HFF-Myc (cell line): ENCODE measurements around the gene CNTROB.

Experiments used
- DNase-seq: peaks from one replicate; pipeline ENCODE4 v3.0.0-alpha.2; 2011; ENCODE audit warnings: low read depth; ENCODE audit errors: extremely low read depth
- H3K4me3 ChIP-seq: replicated peaks from 2 replicates; pipeline ENCODE4 v1.5.1; 2011; ENCODE audit warnings: low read depth, mild to moderate bottlenecking, control low read depth, low read length
- CTCF ChIP-seq: IDR thresholded peaks from 2 replicates; pipeline ENCODE4 v1.5.1; 2012; ENCODE audit warnings: mild to moderate bottlenecking, low read depth, low read length, control low read depth; ENCODE audit errors: missing control alignments

CNTROB gene

GRCh38 chr17:7984904-7985303, 52.9 kb downstream of the CNTROB start:
- no peak for TF ChIP-seq CTCF
- DNase-seq = no peak
- H3K4me3 ChIP-seq = no peak overlapping the region

GRCh38 chr17:7987112-7987893, 55.3 kb downstream of the CNTROB start:
- no peak overlapping the region for H3K4me3 ChIP-seq
- no peak for DNase-seq
- TF ChIP-seq CTCF = no peak

- DNase-seq = peak; percentile 90
- peak; percentile 46 for TF ChIP-seq CTCF
- no peak overlapping the region for H3K4me3 ChIP-seq
These were observed 56.8 kb downstream of the CNTROB start for GRCh38 chr17:7988750-7989178.

- no peak for DNase-seq
- TF ChIP-seq CTCF = peak; percentile 95
- peak overlapping the region; percentile 54 for H3K4me3 ChIP-seq
These were observed 58.0 kb downstream of the CNTROB start for GRCh38 chr17:7989781-7990655.

GRCh38 chr17:7992516-7992915, 60.5 kb downstream of the CNTROB start:
- H3K4me3 ChIP-seq = no peak overlapping the region
- TF ChIP-seq CTCF = no peak
- no peak for DNase-seq

GRCh38 chr17:7992924-7993323, 60.9 kb downstream of the CNTROB start:
- no peak for DNase-seq
- no peak overlapping the region for H3K4me3 ChIP-seq
- no peak for TF ChIP-seq CTCF
